GM12878 (cell line): Measurements from ENCODE around the gene FAM9C. TPM values are rescaled to one million over a fixed set of nuclear protein-coding genes. Genes with fewer than 3 reads are reported as not detected.

Experiments
- ATF7 ChIP-seq: fragments of 450-650 bp; IDR thresholded peaks from 2 replicates; pipeline ENCODE4 v1.6.1; 2016; ENCODE audit warnings: low read depth, mild to moderate bottlenecking
- BCL11A ChIP-seq: IDR thresholded peaks from 2 replicates; pipeline ENCODE4 v1.6.1; 2011; ENCODE audit warnings: low read depth, low read length
- CHD4 ChIP-seq: fragments of 200-600 bp; sonication (generic); IDR thresholded peaks from 2 replicates; pipeline ENCODE4 v1.6.1; 2016; ENCODE audit warnings: mild to moderate bottlenecking
- EED ChIP-seq: sonication (generic); IDR thresholded peaks from 2 replicates; pipeline ENCODE4 v1.6.1; 2016; ENCODE audit warnings: antibody characterized with exemption, low read depth
- ELK1 ChIP-seq: IDR thresholded peaks from 2 replicates; pipeline ENCODE4 v1.6.1; 2012; ENCODE audit warnings: low read depth, low read length, improper control_type of control experiment
- FOXM1 ChIP-seq: IDR thresholded peaks from 2 replicates; pipeline ENCODE4 v1.6.1; 2012; ENCODE audit warnings: low read depth, mild to moderate bottlenecking, inconsistent platforms, low read length, moderate library complexity
- GATAD2B ChIP-seq: fragments of 450-650 bp; conservative IDR thresholded peaks from 2 replicates; pipeline ENCODE4 v1.6.1; 2017; ENCODE audit warnings: low read depth, mild to moderate bottlenecking, moderate library complexity
- HCFC1 ChIP-seq: fragments of 150-350 bp; IDR thresholded peaks from 2 replicates; pipeline ENCODE4 v1.6.1; 2014; ENCODE audit warnings: low read length
- HSF1 ChIP-seq: fragments of 150-350 bp; IDR thresholded peaks from 2 replicates; pipeline ENCODE4 v1.6.1; 2014; ENCODE audit warnings: mild to moderate bottlenecking, low read depth, low read length
- KAT2A ChIP-seq: conservative IDR thresholded peaks from 2 replicates; pipeline ENCODE4 v1.6.1; 2011; ENCODE audit warnings: low read depth, low read length; ENCODE audit not compliant: control insufficient read depth
- MXI1 ChIP-seq: fragments of 150-350 bp; IDR thresholded peaks from 2 replicates; pipeline ENCODE4 v1.6.1; 2011; ENCODE audit warnings: low read depth, mild to moderate bottlenecking, inconsistent platforms, low read length, improper control_type of control experiment
- PKNOX1 ChIP-seq: fragments of 450-650 bp; IDR thresholded peaks from 2 replicates; pipeline ENCODE4 v1.6.1; 2016; ENCODE audit warnings: mild to moderate bottlenecking
- POU2F2 ChIP-seq: IDR thresholded peaks from 3 replicates; pipeline ENCODE4 v1.6.1; 2011; ENCODE audit warnings: low read depth, mild to moderate bottlenecking, low read length, borderline replicate concordance
- RELB ChIP-seq: fragments of 450-650 bp; IDR thresholded peaks from 2 replicates; pipeline ENCODE4 v1.6.1; 2017; ENCODE audit warnings: low read depth, mild to moderate bottlenecking, moderate library complexity
- SKIL ChIP-seq: fragments of 450-650 bp; IDR thresholded peaks from 2 replicates; pipeline ENCODE4 v1.6.1; 2017; ENCODE audit warnings: mild to moderate bottlenecking, low read depth, inconsistent platforms; ENCODE audit not compliant: poor library complexity, severe bottlenecking
- SMARCA5 ChIP-seq: fragments of 450-650 bp; IDR thresholded peaks from 2 replicates; pipeline ENCODE4 v1.6.1; 2017; ENCODE audit warnings: mild to moderate bottlenecking
- SMC3 ChIP-seq: IDR thresholded peaks from 2 replicates; pipeline ENCODE4 v1.6.1; 2011; ENCODE audit warnings: low read length, improper control_type of control experiment, borderline replicate concordance
- SPI1 ChIP-seq: IDR thresholded peaks from 2 replicates; pipeline ENCODE4 v1.6.1; 2011; ENCODE audit warnings: low read depth, mild to moderate bottlenecking, low read length, moderate library complexity, borderline replicate concordance; ENCODE audit not compliant: insufficient read depth
- ZBTB33 ChIP-seq: fragments of 450-650 bp; IDR thresholded peaks from 2 replicates; pipeline ENCODE4 v1.6.1; 2017; ENCODE audit warnings: mild to moderate bottlenecking
- polyA plus RNA-seq, 11 experiments: library from polyadenylated mRNA; depleted of rRNA in 4 of 11; unstranded in 6 of 11; stranded (reverse) in 5 of 11; fragments of >200 nt; fragmentation: Nextera tagmentation in 4 of 11; fragmentation: Illumina TruSeq in 1 of 11; extraction: Ambion mirVana in 4 of 11; extraction: Trizol in 1 of 11; gene quantifications; 1 replicate in 1 of 11; 2 replicates in 10 of 11; pipeline versions ENCODE4 v1.2.1 to v1.2.3, GENCODE V29; 2011 to 2016; ENCODE audit warnings: inconsistent platforms in 2 of 11, missing spikeins in 2 of 11, low read depth in 1 of 11
- total RNA-seq, 4 experiments: library from RNA; depleted of rRNA in 3 of 4; stranded (reverse); fragments of >200 nt in 3 of 4; fragmentation: Illumina TruSeq in 1 of 4; extraction: Trizol in 1 of 4; gene quantifications; 2 replicates each; pipeline versions ENCODE4 v1.2.1 to v1.2.3, GENCODE V29; 2013 to 2021

The FAM9C gene
- total and polyA plus RNA-seq, 10 of the 15 experiments (the other 5 are each of a cell fraction or from before 2014, with no cell fraction given): 0.01 to 0.03 TPM; not detected in 8

- TF ChIP-seq RELB (peak; percentile 68), SMC3 (0 out of 2 replicates have a peak, but pooled peaks have one; percentile 23), SMARCA5 (no peak), HCFC1 (no peak), ELK1 (no peak), CHD4 (no peak), SPI1 (peak; percentile 25; the same call in 1 of the 2 replicates), KAT2A (no peak), BCL11A (0 out of 2 replicates have a peak, but pooled peaks have one; percentile 52), POU2F2 (peak; percentile 98; the same call in 2 of the 3 replicates), GATAD2B (no peak), ATF7 (0 out of 2 replicates have a peak, but pooled peaks have one; percentile 7), FOXM1 (no peak), MXI1 (no peak), HSF1 (no peak), EED (no peak), PKNOX1 (no peak), SKIL (peak; percentile 54), ZBTB33 (no peak)
These were observed 36.3 kb downstream of the FAM9C start (continued) for GRCh38 chrX:13008189-13008533.
